OCI-LY3 (cell line): Measurements from ENCODE around the gene SWAP70.

Source experiments
- CTCF ChIP-seq: fragments of 200-600, 300-600 bp; sonication (generic); IDR thresholded peaks from 2 replicates; pipeline ENCODE4 v1.5.1; 2014; ENCODE audit warnings: antibody characterized with exemption, low read length, low read depth
- EZH2phosphoT487 ChIP-seq: fragments of 200-600 bp; shearing (Covaris generic); IDR thresholded peaks from 2 replicates; pipeline ENCODE4 v1.6.1; 2018; ENCODE audit warnings: antibody characterized with exemption, mixed run types, low read depth

- no peak for TF ChIP-seq CTCF
- TF ChIP-seq EZH2phosphoT487, result no peak
These were observed 39.4 kb downstream of the SWAP70 start for GRCh38 chr11:9703280-9703679.
